Esophagus squamous epithelium (tissue), 4 donors: ENCODE results near the gene MGST2.

ENCODE experiments used
- POLR2A ChIP-seq, 4 donors: fragments of 450-650 bp; IDR thresholded peaks; one replicate each; pipeline ENCODE4 v1.6.1; 2017; ENCODE audit warnings: antibody characterized with exemption in 4 of 4, mild to moderate bottlenecking in 4 of 4, moderate library complexity in 3 of 4
- TF ChIP-seq, protein P1 (sequence below), 6 experiments: fragments of 450-650 bp in 4 of 6; fragments of 200-600 bp in 2 of 6; sonication (generic) in 2 of 6; IDR thresholded peaks; one replicate each; pipeline ENCODE4 v1.5.1; 2016 to 2019; ENCODE audit warnings: antibody characterized with exemption in 6 of 6, mild to moderate bottlenecking in 4 of 6, moderate library complexity in 4 of 6

DNA sequence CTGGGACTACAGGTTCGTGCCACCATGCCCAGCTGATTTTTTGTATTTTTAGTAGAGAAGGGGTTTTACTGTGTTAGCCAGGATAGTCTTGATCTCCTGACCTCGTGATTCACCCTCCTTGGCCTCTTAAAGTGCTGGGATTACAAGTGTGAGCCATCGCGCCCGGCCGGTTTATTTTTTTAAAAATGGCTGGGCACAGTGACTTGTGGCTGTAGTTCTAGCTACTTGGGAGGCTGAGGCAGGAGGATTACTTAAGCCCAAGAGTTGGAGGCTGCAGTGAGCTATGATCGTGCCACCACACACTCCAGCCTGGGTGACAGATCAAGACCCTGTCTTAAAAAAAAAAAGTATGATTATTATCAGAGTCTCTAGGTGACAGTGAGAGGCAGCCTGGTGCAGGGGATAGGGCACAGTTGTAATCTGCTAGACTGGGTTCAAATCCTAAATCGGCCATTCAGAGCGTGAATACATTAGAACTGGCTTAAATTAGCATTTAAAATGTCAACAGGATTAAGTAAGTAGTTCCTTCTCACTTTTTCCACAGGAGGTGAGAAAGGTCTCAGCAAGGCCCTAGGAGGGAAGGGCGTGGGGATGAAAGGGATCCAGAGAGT lies 435 bp upstream of the MGST2 start:
- no peak for TF ChIP-seq POLR2A (IDR thresholded peaks at IDR 0.05)
- TF ChIP-seq, protein P1, sequence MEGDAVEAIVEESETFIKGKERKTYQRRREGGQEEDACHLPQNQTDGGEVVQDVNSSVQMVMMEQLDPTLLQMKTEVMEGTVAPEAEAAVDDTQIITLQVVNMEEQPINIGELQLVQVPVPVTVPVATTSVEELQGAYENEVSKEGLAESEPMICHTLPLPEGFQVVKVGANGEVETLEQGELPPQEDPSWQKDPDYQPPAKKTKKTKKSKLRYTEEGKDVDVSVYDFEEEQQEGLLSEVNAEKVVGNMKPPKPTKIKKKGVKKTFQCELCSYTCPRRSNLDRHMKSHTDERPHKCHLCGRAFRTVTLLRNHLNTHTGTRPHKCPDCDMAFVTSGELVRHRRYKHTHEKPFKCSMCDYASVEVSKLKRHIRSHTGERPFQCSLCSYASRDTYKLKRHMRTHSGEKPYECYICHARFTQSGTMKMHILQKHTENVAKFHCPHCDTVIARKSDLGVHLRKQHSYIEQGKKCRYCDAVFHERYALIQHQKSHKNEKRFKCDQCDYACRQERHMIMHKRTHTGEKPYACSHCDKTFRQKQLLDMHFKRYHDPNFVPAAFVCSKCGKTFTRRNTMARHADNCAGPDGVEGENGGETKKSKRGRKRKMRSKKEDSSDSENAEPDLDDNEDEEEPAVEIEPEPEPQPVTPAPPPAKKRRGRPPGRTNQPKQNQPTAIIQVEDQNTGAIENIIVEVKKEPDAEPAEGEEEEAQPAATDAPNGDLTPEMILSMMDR (IDR thresholded peaks at IDR 0.05), result no peak
